ENCODE measurements around the gene BHLHA15.
"Not testable (repeated sequence)": the region's sequence is repeated elsewhere in the genome, so short reads cannot be mapped to it uniquely, and the experiment has no call there.

BHLHA15 gene

DNA sequence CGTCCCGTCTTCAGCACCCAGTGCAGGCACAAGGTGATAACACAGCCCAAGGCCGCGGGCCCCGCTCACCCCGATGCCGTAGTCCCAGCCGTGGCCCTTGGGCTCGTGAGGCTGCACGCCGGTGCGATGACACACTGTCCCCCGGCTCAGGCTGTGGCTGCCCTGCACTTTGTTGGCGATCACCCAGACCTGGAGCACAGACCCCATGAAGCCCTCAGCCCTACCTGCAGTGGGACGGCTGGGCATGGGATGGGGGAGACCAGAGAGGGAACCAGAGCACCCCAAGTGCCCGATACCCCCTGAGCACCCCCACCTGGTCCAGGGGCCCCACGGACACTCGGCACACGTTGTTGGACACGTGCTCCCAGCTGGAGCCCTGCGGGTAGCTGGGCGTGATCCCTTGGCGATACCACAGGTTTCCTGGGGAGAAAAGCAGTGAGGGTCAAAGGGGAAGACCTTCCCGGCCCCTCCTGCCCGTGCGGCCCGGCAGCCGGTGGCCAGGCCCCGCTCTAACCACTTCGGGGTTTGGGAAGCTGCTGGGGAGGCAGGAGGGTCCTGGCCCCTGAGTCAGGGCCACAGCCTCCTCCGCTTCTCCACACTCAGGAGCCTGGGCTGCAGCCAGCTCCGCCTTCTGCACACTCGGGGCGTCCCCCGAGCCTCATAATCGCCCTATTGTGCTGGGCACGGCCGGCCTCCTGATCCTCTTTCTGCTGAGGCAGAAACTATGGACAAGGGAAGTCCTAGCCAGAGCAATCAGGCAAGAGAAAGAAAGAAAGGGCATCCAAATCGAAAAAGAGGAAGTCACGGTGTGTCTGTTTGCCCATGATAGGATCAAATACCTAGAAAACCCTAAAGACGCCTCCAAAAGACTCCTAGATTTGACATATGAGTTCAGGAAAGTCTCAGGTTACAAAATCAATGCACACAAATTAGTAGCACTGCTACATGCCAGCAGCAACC lies 6.7 kb downstream of the BHLHA15 start:
- TF ChIP-seq, protein P1, sequence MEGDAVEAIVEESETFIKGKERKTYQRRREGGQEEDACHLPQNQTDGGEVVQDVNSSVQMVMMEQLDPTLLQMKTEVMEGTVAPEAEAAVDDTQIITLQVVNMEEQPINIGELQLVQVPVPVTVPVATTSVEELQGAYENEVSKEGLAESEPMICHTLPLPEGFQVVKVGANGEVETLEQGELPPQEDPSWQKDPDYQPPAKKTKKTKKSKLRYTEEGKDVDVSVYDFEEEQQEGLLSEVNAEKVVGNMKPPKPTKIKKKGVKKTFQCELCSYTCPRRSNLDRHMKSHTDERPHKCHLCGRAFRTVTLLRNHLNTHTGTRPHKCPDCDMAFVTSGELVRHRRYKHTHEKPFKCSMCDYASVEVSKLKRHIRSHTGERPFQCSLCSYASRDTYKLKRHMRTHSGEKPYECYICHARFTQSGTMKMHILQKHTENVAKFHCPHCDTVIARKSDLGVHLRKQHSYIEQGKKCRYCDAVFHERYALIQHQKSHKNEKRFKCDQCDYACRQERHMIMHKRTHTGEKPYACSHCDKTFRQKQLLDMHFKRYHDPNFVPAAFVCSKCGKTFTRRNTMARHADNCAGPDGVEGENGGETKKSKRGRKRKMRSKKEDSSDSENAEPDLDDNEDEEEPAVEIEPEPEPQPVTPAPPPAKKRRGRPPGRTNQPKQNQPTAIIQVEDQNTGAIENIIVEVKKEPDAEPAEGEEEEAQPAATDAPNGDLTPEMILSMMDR (conservative IDR thresholded peaks at IDR 0.05; ENCODE audit: low read depth) = no peak

DNA sequence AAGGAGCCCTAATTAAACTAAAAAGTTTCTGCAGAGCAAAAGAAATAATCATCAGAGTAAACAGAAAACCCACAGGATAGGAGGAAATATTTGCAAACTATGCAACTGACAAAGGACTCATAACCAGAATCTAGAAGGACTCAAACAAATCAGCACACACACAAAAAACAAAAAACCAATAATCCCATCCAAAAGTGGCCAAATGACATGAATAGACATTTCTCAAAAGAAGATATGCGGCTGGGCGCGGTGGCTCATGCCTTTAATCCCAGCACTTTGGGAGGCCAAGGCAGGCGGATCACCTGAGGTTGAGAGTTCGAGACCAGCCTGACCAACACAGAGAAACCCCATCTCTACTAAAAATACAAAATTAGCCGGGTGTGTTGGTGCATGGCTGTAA lies 8.1 kb downstream of the BHLHA15 start:
- POLR2A ChIA-PET (ENCODE audit: low non-redundant PET); DNase-seq (ENCODE audit: low spot score); CTCF ChIA-PET; H3K27ac ChIP-seq: not testable (repeated sequence)

More for the DNA sequence above, 6.7 kb downstream of the BHLHA15 start:
- DNase-seq (ENCODE audit: low spot score) = no peak
- ChIA-PET POLR2A (ENCODE audit: low non-redundant PET) (no interaction called here), CTCF (interaction anchor here (0.6 kb wide), 1 partner anchor 17 kb away, joined by 3 read pairs; no protein-coding TSS in a partner anchor)
- no peak overlapping the region for H3K27ac ChIP-seq

DNA sequence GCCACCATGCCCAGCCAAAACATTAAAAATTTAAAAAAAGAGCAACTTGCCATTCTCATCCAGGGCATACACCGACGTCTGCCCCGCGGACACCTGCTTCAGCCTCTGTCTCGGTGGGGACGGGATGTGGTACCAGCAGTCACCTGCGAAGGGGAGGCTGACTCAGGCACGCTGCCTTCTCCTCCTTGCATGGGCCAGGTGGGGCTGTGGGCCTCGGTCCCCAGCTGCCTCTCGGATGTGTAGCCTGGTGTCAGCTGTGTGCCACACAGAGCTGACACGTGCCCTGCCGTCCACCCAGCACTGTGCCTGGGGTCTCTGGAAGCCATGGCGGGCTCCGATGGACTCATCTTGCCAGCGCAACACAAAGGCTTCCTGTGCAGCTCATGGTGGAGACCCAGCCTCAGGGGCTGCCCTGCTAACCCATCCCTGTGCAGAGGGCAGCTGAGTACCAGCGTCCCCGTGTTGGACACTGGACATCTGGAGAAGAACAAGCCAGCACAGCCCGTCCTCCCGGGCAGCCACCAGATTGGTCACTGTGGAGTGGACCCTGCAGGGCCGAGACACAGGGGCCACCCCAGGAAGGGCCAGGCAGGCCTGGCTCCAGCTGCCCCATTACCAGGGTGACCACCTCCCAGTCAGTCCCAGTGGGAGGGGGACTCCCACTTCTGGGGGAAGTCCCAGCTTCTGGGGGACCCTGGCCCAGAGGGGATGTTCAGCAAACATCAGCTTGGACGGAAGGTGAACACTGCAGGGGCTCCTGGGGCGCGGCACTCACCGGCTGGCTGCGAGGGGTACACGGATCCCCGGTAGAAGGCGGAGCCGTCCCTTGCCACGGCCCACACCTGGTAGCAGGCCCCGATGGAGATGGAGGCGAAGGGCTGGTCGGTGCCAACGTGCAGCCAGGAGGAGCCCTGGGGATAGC lies 10.6 kb downstream of the BHLHA15 start:
- DNase-seq (ENCODE audit: low spot score) = no peak
- TF ChIP-seq, protein P1 (conservative IDR thresholded peaks at IDR 0.05; ENCODE audit: low read depth) = no peak
- ChIA-PET POLR2A (ENCODE audit: low non-redundant PET) (no interaction called here), CTCF (interaction anchor here (0.7 to 0.8 kb wide), 2 partner anchors 9 to 998 kb away, joined by 3 read pairs; no protein-coding TSS in a partner anchor)
- H3K27ac ChIP-seq = no peak overlapping the region

DNA sequence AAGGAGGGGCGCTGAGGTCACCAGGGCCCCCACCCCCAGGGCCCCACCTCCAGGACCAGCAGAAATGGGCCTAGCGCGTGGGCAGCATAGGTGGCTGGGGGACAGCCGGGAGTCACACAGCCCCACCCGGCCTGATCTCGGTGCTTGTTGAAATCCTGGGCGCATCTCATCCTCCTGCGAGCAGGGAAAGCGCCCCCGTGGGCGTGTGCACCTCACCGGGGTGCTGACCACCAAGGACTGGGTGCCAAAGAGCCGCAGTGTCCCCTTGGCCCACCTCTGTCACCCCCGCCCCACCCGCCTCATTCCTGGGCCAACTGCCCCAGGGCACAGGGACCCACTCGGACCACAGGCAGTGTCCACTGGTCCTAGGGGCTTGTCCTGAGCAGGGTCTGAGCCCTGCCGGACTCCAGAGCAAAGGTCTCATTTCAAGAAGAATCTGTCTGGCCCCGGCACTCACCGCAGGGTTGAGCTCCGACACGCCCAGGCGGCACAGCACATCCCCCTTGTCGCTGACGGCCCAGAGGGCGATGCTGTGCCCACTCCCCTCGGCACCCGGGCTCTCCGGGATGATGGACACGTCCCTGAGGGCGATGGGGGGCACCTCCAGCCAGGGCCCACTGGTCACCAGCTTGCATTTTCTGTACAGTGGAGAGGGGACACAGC lies 11.4 kb downstream of the BHLHA15 start:
- POLR2A ChIA-PET (ENCODE audit: low non-redundant PET) = no interaction called here
- DNase-seq (ENCODE audit: low spot score) = no peak
- CTCF ChIA-PET = no interaction called here
- TF ChIP-seq, protein P1 (conservative IDR thresholded peaks at IDR 0.05; ENCODE audit: low read depth) = no peak
- no peak overlapping the region for H3K27ac ChIP-seq

DNA sequence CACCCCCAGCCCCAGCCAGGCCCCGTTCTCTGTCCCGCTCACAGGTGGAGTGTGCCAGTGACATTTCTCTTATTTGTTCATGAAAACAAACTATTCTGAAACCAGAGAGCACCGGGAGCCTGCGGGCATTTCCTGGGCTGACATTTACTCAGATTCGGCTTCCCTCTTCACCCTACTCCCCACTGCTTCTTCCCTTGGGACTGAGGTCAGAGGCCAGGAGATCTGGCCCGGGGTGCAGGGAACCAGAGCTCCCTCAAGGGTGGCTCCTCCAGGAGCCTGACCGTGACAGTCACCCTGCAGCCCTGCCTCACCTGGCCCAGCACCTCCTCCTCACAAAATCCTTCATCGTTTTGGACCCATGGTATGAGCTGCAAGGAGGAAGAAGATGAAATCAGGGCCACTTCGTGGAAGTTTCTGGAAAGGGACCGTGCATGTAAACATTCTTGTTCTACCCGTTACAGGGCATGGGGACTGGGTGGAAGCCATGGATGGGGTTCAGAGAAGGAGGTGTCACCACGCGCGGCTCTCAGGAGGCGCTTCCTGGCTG lies 12.2 kb downstream of the BHLHA15 start:
- DNase-seq (ENCODE audit: low spot score) = no peak
- ChIA-PET CTCF (no interaction called here), POLR2A (ENCODE audit: low non-redundant PET) (no interaction called here)
- no peak overlapping the region for H3K27ac ChIP-seq
- TF ChIP-seq, protein P1 (conservative IDR thresholded peaks at IDR 0.05; ENCODE audit: low read depth) = no peak

DNA sequence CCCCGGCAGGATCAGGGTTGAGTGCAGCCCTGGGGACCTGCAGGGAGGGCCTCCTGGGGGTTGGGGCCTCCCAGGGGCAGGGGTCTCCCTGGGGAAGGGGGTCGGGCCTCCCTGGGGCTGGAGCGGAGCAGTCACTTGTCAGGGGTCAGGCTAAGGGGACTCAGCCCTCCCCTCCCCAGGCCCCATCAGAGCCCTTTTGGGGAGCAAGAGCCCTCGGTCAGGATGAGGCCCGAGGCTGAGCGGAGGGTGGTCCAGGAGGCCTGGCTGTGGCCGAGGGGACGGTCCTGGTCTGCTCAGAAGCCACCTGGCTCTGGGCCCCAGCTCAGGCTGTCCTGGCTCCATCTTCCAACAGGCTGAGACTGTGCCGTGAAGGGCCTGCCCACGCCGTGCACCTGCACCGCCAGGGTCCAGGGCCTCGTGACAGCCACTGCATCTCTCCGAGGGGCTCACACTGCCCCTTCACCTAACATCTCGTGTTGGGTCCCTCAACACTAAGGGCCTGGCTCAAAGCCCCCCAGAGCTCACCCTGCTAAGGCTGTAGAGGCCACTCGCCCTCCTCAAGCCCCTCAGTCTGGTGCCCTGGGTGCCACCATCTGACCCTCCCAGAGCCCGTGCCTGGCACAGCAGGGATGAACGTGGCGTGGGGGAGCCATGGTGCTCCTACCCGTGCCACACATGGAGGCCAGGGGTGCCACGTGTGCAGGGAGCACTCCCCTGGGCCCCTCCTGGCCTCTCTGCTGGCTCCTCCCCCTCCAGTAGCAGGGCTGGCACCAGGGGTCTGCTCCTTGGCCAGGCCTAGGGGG lies 12.9 kb downstream of the BHLHA15 start:
- POLR2A ChIA-PET (ENCODE audit: low non-redundant PET) = no interaction called here
- DNase-seq (ENCODE audit: low spot score) = no peak
- no peak overlapping the region for H3K27ac ChIP-seq
- CTCF ChIA-PET = no interaction called here
- TF ChIP-seq, protein P1 (conservative IDR thresholded peaks at IDR 0.05; ENCODE audit: low read depth) = no peak
